ENCODE measurements around the gene PXYLP1.

Gene PXYLP1

DNA sequence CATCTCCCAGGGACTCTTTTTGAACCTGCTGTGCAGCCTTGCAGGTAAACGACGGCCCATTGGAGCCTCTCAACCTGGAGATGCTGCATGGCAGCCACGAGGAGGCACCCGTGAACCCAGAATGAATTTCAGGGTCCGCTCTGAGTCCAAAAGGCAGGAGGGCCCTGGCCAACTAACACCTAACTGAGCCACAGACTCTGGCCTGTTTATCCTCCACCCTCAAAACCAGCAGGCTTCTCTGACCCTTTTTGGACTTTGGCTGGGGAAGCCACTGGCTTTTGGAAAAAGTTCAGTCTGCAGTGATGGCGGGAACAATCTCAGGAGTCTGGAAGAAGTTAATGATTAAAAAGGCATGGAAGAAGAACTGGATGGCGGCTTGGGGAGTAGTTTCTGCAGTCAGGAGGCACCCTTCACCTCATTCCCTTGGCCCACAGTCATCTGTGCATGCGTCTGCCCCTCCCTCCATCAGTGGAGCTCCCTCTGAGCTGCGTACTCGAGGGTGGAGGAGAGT is 4.1 kb downstream of the PXYLP1 start:
- TF ChIP-seq, protein P1, sequence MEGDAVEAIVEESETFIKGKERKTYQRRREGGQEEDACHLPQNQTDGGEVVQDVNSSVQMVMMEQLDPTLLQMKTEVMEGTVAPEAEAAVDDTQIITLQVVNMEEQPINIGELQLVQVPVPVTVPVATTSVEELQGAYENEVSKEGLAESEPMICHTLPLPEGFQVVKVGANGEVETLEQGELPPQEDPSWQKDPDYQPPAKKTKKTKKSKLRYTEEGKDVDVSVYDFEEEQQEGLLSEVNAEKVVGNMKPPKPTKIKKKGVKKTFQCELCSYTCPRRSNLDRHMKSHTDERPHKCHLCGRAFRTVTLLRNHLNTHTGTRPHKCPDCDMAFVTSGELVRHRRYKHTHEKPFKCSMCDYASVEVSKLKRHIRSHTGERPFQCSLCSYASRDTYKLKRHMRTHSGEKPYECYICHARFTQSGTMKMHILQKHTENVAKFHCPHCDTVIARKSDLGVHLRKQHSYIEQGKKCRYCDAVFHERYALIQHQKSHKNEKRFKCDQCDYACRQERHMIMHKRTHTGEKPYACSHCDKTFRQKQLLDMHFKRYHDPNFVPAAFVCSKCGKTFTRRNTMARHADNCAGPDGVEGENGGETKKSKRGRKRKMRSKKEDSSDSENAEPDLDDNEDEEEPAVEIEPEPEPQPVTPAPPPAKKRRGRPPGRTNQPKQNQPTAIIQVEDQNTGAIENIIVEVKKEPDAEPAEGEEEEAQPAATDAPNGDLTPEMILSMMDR (conservative IDR thresholded peaks at IDR 0.05; ENCODE audit: low read depth, low read length) = no peak
- DNase-seq (ENCODE audit: low read depth) = no peak
- H3K4me3 ChIP-seq (ENCODE audit: low read length) = no peak overlapping the region

DNA sequence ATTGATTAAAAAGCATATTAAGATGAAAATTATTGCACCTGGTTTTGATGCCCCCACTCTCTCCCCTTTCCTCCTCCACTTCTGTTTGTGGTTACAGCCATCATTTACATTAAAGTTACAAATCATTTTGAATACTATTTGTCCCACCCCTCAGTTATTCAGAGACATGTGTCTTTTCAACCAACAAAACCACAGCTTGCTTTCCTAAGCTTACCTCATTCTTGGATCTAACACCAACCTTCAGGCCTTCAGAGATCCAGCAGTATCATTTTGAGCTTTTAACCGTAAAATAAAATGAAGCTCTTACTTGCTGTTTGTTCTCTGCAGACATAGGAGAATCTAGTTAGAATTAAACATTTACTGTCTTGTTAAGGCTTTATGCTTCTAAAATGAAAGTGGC is 4.7 kb downstream of the PXYLP1 start:
- TF ChIP-seq, protein P1 (conservative IDR thresholded peaks at IDR 0.05; ENCODE audit: low read depth, low read length) = no peak
- H3K4me3 ChIP-seq (ENCODE audit: low read length) = no peak overlapping the region
- no peak for DNase-seq (ENCODE audit: low read depth)

DNA sequence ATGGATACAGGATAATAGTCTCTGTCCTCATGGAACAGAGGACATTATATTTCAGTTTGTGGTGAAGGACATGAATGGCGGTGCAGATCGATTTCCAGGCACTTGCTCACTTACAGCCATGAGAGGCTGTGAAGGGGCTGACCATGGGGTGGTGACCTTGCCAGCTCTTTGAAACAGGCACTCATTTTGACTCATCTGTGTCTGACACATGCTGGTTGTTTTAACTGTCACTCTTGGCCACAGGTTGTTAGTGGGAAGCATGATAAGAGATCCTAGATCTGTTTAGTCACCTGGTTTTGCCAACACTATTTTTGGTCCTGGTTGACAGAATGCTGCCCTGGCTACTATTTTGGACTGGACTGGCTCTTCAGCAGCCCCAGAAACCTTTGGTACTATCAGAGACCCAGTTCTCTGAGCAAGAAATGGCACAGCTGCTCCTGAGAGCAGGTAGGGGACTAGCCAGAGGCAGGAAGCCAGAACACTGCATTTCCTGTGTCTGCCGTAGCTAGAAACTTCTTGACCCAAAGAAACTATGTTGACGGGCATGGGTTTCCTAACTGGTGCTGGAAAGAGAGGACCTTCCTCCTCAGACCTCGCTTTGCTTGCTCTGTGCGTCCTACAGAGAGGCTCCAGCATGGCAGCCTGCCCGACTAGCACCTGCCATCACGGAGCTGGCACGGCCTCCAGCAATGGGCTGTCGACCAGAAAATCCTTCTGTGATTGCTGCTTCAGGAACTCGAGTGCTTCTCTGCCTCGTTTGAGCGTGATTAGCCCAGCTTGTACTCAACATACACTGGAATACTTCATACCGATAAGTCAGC is 6.3 kb downstream of the PXYLP1 start:
- TF ChIP-seq, protein P1 (conservative IDR thresholded peaks at IDR 0.05; ENCODE audit: low read depth, low read length) = no peak
- DNase-seq (ENCODE audit: low read depth) = no peak
- H3K4me3 ChIP-seq (ENCODE audit: low read length) = no peak overlapping the region

DNA sequence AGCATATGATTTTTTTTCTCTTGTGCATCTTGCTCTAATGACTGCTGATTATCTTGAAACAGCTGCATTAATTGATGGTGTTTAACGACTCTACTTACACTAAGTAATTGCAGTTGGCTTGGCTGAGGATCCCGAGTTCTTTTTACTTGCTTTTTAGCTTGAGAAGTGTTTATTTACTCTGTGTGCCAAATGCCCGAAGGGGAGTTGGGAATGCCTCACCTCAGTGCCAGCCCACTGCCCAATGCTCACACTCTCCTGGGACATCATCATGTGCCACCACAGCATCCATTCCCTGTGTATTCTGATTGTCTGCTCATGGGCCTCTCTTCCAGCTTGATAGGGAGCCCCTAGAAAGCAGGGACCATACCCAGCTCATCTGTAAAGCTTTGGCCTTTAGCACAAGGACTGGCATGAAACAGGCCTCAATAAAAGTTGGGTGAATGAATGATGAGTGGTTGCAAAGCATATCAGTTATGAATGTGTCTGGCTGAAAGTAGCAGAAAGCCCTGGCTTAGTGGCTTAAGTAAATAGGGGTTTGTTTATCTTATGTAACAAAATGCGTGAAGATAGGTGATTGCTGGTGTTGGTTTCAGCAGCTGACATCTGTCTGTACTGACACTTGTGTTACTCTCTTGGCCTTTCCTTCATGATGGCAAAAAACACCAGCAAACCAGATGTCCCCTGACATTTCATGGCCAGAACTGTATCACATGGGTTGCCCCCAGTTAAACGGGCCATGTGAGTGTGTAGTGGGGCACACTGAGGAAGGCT is 8.1 kb downstream of the PXYLP1 start:
- TF ChIP-seq, protein P1 (conservative IDR thresholded peaks at IDR 0.05; ENCODE audit: low read depth, low read length) = no peak
- no peak overlapping the region for H3K4me3 ChIP-seq (ENCODE audit: low read length)
- DNase-seq (ENCODE audit: low read depth) = no peak

DNA sequence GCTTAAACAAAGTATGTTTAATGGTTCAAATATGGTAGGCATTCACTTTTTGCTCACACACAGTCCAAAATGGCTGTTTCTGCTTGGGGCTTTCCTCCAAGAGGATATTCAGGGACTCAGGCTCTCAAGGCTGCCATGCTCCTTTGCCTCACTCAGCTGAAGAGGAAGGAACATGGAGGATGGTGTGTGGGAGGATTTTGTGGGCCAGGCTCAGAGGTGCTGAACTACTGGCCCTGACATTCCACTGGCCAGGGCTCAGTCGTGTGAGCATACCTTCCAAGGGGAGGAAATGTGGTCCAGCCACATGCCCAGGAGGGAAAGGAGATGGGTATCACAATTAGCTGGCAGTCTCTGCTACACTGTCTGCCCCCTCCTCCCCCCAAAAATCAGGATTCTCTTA is 8.7 kb downstream of the PXYLP1 start:
- no peak overlapping the region for H3K4me3 ChIP-seq (ENCODE audit: low read length)
- TF ChIP-seq, protein P1 (conservative IDR thresholded peaks at IDR 0.05; ENCODE audit: low read depth, low read length) = no peak
- DNase-seq (ENCODE audit: low read depth) = no peak

DNA sequence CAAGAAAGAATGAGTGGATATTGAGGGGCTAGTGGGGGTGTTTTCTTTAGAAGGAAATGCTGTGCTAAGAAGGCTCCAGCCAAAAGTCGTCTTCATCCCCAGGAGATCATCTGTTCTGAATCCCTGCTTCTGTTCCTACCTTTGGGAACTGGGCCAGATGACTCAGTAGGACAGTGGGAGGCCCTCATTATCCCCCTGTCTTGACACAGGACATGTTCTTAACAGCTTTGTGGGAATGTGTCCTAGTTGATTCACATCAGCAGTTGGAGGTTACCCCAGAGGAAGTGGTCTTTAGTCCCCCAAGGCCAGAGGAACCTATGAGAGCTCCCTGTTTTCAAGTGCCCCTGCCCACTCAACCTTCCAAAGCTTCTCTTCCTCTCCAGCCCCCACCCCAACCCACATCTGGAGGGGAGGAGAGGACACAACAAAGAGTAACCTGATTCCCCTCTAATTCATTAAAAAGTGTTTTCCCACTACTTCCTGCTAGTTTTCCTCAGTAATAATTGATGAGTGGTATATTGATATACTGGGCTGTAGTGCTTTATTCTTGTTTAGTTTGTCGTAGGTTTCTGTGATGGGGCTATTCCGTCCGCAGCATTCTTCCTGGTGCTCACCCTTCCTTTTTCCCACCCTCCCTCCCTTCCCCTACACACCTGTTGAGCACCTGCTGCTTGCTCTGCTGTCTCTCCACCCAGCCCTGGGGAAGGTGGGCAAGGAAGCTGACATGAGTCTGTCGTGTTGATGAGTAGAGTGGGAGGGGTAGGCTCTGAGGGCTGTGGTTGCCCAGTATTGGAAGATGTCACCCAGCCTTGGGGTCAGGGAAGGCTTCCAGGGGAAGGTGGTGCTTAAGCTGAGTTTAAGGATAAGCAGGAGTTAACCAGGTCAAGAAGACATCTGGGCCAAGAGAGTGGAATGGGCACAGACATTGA is 9.3 kb downstream of the PXYLP1 start:
- no peak for DNase-seq (ENCODE audit: low read depth)
- H3K4me3 ChIP-seq (ENCODE audit: low read length) = no peak overlapping the region
- TF ChIP-seq, protein P1 (conservative IDR thresholded peaks at IDR 0.05; ENCODE audit: low read depth, low read length) = no peak

All from retinal pigment epithelial cell (primary cell).